Measurements from ENCODE around the gene TRPC6. TPM values are rescaled to one million over a fixed set of nuclear protein-coding genes. Genes with fewer than 3 reads are reported as not detected.

TRPC6 gene
- total RNA-seq, 2 donors from 2014 or later = 1.1 to 4.1 TPM

DNA sequence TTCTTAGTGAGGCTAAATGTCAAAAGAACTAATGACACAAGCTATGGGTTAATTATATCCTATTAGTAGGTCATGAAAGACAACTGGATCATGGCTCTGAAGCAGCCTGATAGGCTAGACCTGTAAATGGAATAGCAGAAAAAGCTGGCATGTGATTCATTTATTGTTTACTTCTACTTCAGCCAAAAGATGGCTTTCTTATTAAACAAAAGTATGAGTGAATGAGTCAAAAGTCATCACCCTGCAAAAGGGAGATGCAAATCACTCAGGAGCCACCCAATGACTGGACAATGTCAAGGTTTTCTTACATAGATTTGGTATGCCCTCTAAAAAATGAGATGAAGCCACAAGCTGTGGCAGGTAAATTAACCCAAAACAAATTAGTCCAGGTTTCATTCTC lies 138.0 kb downstream of the TRPC6 start:
- intact Hi-C loops (cut with DNase I) = no loop called here
- DNase-seq (ENCODE audit: low spot score) = no peak
- Histone ChIP-seq H3K4me3 (no peak overlapping the region), H3K36me3 (no peaks in the 10 kb centered on the region), H3K27me3 (replicated peaks; ENCODE audit: insufficient read depth) (no peaks in the 10 kb centered on the region), H3K9me3 (no peaks in the 10 kb centered on the region), H3K27ac (no peak overlapping the region), H3K4me1 (replicated peaks) (no peaks in the 10 kb centered on the region)
- TF ChIP-seq POLR2A (IDR thresholded peaks at IDR 0.05) (no peak), POLR2AphosphoS5 (IDR thresholded peaks at IDR 0.05) (no peak)
- TF ChIP-seq, protein P1, sequence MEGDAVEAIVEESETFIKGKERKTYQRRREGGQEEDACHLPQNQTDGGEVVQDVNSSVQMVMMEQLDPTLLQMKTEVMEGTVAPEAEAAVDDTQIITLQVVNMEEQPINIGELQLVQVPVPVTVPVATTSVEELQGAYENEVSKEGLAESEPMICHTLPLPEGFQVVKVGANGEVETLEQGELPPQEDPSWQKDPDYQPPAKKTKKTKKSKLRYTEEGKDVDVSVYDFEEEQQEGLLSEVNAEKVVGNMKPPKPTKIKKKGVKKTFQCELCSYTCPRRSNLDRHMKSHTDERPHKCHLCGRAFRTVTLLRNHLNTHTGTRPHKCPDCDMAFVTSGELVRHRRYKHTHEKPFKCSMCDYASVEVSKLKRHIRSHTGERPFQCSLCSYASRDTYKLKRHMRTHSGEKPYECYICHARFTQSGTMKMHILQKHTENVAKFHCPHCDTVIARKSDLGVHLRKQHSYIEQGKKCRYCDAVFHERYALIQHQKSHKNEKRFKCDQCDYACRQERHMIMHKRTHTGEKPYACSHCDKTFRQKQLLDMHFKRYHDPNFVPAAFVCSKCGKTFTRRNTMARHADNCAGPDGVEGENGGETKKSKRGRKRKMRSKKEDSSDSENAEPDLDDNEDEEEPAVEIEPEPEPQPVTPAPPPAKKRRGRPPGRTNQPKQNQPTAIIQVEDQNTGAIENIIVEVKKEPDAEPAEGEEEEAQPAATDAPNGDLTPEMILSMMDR (IDR thresholded peaks at IDR 0.05) = no peak

DNA sequence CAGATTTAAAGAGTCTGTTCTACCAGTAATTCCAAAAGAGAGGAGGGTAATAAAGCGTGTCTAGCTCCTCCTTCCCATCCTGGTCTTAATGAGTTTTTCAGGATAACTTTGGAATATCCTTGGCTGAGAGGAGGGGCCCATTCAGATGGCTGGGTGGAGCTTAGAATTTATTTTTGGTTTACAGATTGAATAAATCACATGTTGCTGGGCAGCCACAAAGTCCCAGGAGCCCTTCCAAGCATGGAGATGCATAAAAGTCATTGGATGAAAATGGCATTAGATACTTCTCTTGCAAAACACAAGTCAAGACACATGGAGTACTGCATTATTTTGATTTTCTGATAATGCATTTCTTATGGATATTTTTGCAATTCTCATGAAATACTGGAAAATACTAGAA lies 139.0 kb downstream of the TRPC6 start:
- Histone ChIP-seq H3K4me3 (no peak overlapping the region), H3K27me3 (replicated peaks; ENCODE audit: insufficient read depth) (no peaks in the 10 kb centered on the region), H3K27ac (no peak overlapping the region), H3K9me3 (no peaks in the 10 kb centered on the region), H3K36me3 (no peaks in the 10 kb centered on the region), H3K4me1 (replicated peaks) (no peaks in the 10 kb centered on the region)
- TF ChIP-seq POLR2A (IDR thresholded peaks at IDR 0.05) (no peak), POLR2AphosphoS5 (IDR thresholded peaks at IDR 0.05) (no peak)
- TF ChIP-seq, protein P1 (IDR thresholded peaks at IDR 0.05) = no peak
- DNase-seq (ENCODE audit: low spot score) = no peak
- 56% methylated on average over 1 of the region's 1 CpG for WGBS
- intact Hi-C loops (cut with DNase I) = no loop called here

DNA sequence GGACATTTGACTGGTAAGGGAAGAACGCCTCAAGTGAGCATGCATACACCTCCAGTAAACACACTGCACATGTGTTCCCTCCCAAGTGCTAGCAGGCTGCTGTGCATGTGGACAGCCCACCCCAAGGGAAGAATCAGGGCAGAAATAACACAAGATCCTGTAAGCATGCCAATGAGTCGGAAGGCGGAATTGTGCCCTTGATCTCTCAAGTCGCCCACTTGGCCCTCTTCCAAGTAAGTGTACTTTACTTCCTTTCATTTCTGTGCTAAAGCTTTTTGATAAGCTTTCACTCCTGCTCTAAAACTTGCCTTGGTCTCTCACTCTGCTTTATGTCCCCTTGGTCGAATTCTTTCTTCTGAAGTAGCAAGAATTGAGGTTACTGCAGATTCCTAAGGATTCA lies 139.6 kb downstream of the TRPC6 start:
- Histone ChIP-seq H3K9me3 (no peaks in the 10 kb centered on the region), H3K27ac (no peak overlapping the region), H3K27me3 (replicated peaks; ENCODE audit: insufficient read depth) (no peaks in the 10 kb centered on the region), H3K4me1 (replicated peaks) (no peaks in the 10 kb centered on the region), H3K36me3 (no peaks in the 10 kb centered on the region), H3K4me3 (no peak overlapping the region)
- no peak for DNase-seq (ENCODE audit: low spot score)
- WGBS = 23% methylated on average over 5 of the region's 5 CpGs
- TF ChIP-seq POLR2AphosphoS5 (IDR thresholded peaks at IDR 0.05) = no peak
- TF ChIP-seq, protein P1 (IDR thresholded peaks at IDR 0.05) = no peak
- TF ChIP-seq POLR2A (IDR thresholded peaks at IDR 0.05) = no peak
- intact Hi-C loops (cut with DNase I) = no loop called here

DNA sequence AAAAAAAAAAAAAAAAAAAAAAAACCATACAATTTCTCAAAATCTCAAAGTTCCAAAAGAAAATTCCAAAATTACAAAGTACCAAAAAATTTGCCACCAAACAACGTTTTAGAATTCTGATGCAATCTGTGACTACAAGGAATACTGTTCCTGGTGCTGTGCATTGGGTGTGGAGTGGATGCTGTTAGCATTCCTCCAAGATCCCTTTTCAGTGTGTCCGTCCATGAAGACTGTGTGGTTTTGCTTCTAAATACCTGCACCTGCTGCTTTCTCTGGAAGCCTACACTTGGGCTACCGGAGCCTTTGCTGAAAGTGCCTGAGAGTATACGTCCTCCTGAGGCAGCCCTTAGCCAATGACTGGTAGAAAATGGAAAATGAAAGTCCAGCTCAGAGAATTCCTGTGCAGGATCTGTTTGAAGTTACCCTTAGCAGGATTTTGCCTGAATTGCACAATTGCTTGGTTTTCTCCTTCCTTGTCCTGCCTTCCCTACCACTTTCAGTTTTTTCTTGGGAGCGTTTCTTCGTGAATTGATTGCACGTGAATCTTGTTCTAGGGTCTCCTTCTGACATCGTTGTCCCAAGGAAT lies 140.8 kb downstream of the TRPC6 start:
- intact Hi-C loops (cut with DNase I) = no loop called here
- H3K9me3 ChIP-seq = no peaks in the 10 kb centered on the region
- no peak overlapping the region for H3K27ac ChIP-seq
- DNase-seq (ENCODE audit: low spot score) = no peak
- H3K27me3 ChIP-seq (replicated peaks; ENCODE audit: insufficient read depth) = no peaks in the 10 kb centered on the region
- 93% methylated on average over 8 of the region's 8 CpGs for WGBS
- no peak for TF ChIP-seq POLR2A (IDR thresholded peaks at IDR 0.05)
- TF ChIP-seq POLR2AphosphoS5 (IDR thresholded peaks at IDR 0.05) = no peak
- TF ChIP-seq, protein P1 (IDR thresholded peaks at IDR 0.05) = no peak
- no peaks in the 10 kb centered on the region for H3K36me3 ChIP-seq
- H3K4me1 ChIP-seq (replicated peaks) = no peaks in the 10 kb centered on the region
- H3K4me3 ChIP-seq = no peak overlapping the region

DNA sequence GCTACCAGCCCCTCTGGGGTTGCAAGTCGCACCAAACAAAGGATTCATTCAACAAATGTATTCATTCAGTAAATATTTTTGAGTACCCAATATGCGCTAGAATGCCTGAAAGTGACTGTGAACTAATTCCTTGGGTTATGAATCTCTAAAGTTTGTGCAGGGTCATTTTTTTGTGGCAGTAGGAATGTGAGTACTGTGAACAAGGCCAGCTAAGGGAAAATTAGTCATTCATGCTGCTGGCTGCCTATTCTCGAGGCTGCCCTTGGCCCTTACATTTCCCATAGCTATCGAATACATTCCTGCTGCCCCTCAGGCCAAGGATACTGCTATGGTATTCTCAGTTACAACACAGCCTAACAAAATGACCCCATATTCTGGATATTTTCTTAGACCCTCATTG lies 141.6 kb downstream of the TRPC6 start:
- no peak overlapping the region for H3K27ac ChIP-seq
- 77% methylated on average over 4 of the region's 4 CpGs for WGBS
- DNase-seq (ENCODE audit: low spot score) = no peak
- H3K27me3 ChIP-seq (replicated peaks; ENCODE audit: insufficient read depth) = no peaks in the 10 kb centered on the region
- intact Hi-C loops (cut with DNase I) = no loop called here
- H3K4me1 ChIP-seq (replicated peaks) = no peaks in the 10 kb centered on the region
- no peak for TF ChIP-seq POLR2AphosphoS5 (IDR thresholded peaks at IDR 0.05)
- TF ChIP-seq, protein P1 (IDR thresholded peaks at IDR 0.05) = no peak
- no peak for TF ChIP-seq POLR2A (IDR thresholded peaks at IDR 0.05)
- no peaks in the 10 kb centered on the region for H3K9me3 ChIP-seq
- H3K36me3 ChIP-seq = no peaks in the 10 kb centered on the region
- H3K4me3 ChIP-seq = no peak overlapping the region

All from prostate gland (tissue), 2 donors.